AG09309 (cell line): ENCODE measurements around the gene ZNF483.
A peak's percentile ranks its signal among the peaks of the same experiment; 100 is the strongest.

Experiments
- DNase-seq: peaks from one replicate; pipeline ENCODE4 v3.0.0-alpha.2; 2010; ENCODE audit warnings: low read depth
- H3K4me3 ChIP-seq: 2 replicates; pipeline ENCODE4 v1.5.1; 2011; ENCODE audit warnings: mild to moderate bottlenecking, low read depth, low read length, moderate library complexity; ENCODE audit not compliant: control insufficient read depth
- TF ChIP-seq, protein P1 (sequence below): IDR thresholded peaks from 2 replicates; pipeline ENCODE4 v1.5.1; 2011; ENCODE audit warnings: mild to moderate bottlenecking, low read depth, low read length, inconsistent platforms; ENCODE audit not compliant: insufficient read depth, control insufficient read depth; ENCODE audit errors: missing control alignments

Gene ZNF483

DNA sequence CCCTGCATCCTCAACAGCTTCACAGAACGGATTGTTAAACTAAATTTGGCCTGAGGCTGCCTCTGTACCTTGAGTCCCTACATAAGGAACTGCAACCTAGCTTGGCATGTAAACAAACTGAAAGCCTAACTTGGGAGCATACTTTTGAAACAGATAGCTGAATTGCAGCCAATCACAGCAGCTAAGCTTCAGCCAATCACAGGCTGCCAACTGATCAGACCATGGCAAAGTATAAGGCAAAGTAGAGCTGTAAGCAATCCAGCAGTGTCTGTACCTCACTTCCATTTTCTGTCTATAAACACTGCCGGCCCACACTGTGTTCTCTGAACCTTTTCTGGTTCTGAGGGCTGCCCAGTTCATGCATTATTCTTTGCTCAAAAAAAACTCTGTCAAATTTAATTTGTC lies 8.9 kb upstream of the ZNF483 start:
- DNase-seq = no peak
- no peak overlapping the region for H3K4me3 ChIP-seq
- TF ChIP-seq, protein P1, sequence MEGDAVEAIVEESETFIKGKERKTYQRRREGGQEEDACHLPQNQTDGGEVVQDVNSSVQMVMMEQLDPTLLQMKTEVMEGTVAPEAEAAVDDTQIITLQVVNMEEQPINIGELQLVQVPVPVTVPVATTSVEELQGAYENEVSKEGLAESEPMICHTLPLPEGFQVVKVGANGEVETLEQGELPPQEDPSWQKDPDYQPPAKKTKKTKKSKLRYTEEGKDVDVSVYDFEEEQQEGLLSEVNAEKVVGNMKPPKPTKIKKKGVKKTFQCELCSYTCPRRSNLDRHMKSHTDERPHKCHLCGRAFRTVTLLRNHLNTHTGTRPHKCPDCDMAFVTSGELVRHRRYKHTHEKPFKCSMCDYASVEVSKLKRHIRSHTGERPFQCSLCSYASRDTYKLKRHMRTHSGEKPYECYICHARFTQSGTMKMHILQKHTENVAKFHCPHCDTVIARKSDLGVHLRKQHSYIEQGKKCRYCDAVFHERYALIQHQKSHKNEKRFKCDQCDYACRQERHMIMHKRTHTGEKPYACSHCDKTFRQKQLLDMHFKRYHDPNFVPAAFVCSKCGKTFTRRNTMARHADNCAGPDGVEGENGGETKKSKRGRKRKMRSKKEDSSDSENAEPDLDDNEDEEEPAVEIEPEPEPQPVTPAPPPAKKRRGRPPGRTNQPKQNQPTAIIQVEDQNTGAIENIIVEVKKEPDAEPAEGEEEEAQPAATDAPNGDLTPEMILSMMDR = no peak

DNA sequence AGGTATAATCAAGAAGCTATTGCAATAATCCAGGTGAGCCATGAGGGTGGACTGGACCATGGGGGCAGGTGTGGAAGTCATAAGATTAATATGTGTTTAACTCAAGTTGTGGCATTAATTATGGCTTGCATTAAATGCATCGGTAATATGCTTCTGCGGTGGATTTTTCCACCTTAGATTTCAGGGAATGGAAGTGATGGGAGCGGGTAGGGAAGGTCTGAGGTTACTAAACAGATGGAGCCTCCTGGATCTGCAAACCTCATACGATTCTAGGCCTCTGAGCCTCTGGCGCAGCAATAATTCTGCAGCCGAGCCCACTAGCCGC lies 286 bp upstream of the ZNF483 start:
- H3K4me3 ChIP-seq = peak overlapping the region; percentile 89
- TF ChIP-seq, protein P1 = no peak
- DNase-seq = no peak

DNA sequence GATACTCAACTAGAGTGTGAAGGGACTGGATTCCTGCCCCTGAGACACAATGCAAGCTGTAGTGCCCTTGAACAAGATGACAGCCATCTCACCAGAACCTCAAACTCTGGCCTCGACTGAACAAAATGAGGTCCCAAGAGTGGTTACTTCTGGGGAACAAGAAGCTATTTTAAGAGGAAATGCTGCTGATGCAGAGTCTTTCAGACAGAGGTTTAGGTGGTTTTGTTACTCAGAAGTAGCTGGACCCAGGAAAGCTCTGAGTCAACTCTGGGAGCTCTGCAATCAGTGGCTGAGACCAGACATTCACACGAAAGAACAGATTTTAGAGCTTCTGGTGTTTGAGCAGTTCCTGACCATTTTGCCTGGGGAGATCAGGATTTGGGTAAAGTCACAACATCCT lies 2.4 kb downstream of the ZNF483 start:
- no peak overlapping the region for H3K4me3 ChIP-seq
- DNase-seq = peak; percentile 29
- TF ChIP-seq, protein P1 = no peak

DNA sequence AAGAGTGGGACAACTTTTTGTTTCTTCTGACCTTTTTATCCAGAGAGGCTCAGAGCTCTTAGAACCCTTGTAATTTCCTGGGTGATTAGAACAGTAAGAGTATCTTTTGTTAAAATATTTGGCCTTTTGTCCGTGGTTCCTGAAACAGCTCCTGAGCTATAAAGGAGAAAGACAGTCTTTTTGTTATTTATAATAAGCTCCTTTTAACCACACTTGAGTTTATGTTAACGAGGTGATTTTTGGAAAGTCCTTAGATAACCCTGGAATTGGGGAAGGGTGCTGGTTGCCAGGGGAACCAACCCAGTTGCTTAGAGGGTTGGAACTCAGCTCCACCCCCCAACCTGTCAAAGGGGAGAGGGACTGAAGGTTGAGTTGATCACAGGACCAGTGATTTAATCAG lies 4.8 kb downstream of the ZNF483 start:
- no peak overlapping the region for H3K4me3 ChIP-seq
- no peak for DNase-seq
- TF ChIP-seq, protein P1 = no peak

DNA sequence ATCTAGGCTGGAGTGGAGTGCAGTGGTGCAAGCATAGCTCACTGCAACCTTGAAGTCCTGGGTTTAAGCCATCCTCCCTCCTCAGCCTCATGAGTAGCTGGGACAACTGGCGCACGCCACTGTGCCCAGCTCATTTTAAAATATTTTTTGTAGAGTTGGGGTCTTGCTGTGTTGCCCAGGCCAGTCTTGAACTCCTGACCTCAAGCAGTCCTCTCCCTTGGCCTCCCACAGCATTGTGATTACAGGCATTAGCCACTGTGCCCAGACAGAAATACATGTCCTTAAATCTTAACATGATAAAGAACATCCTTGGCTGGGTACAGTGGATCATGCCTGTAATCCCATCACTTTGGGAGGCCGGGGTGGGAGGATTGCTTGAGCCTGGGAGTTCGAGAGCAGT lies 6.7 kb downstream of the ZNF483 start:
- DNase-seq = no peak
- no peak overlapping the region for H3K4me3 ChIP-seq
- TF ChIP-seq, protein P1 = no peak

DNA sequence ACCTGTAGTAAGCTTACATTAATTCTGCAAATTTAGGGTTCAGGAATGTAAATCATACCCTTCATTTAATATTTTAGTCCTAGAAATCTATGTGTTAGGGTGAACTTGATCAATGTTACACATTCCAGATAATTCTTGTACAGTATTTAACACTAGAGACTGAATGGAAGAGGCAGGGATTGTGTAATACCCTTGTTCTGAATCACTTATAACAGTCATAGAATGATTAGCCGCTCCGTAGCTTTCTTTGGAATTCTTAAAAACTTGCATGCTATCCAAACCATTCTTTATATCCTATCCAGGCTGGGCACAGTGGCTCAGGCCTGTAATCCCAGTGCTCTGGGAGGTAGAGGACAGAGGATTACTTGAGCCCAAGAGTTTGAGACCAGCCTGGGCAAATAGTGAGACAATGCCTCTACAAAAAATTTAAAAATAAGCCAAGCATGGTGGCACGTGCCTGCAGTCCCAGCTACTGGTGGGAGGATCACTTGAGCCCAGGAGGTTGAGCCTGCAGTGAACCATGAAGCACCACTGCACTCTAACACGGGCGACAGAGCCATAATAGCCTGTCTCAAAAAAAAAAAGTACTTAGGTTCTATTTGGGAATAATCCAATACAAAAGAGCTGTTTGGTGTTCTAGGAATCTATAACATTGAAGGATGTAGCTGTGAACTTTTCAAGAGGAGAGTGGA lies 8.3 kb downstream of the ZNF483 start:
- peak; percentile 16 for DNase-seq
- TF ChIP-seq, protein P1 = no peak
- H3K4me3 ChIP-seq = no peak overlapping the region
